GM18868 (cell line): ENCODE data around the gene FAM118B.
"Not testable (repeated sequence)": the region's sequence is repeated elsewhere in the genome, so short reads cannot be mapped to it uniquely, and the experiment has no call there.

Experiments
- ATAC-seq: cut with Tn5 transposase; IDR thresholded peaks from one replicate; pipeline ENCODE4 v1.9.1; 2021; ENCODE audit warnings: mild to moderate bottlenecking, moderate library complexity; ENCODE audit not compliant: unreplicated experiment

FAM118B gene

GRCh38 chr11:126308271-126308671 is 96.7 kb downstream of the FAM118B start:
- ATAC-seq = no peak

GRCh38 chr11:126308771-126309170 is 97.2 kb downstream of the FAM118B start:
- not testable (repeated sequence) for ATAC-seq

GRCh38 chr11:126310200-126310991 is 98.8 kb downstream of the FAM118B start:
- ATAC-seq = peak; percentile 26

GRCh38 chr11:126310992-126311310 is 99.4 kb downstream of the FAM118B start:
- no peak for ATAC-seq

GRCh38 chr11:126311401-126312291 is 100.1 kb downstream of the FAM118B start:
- ATAC-seq = peak; percentile 86
